Measurements from ENCODE around the gene SRPRA.
"Not testable (repeated sequence)": the region's sequence is repeated elsewhere in the genome, so short reads cannot be mapped to it uniquely, and the experiment has no call there.

The SRPRA gene

GRCh38 chr11:126284829-126285228 lies 16.1 kb upstream of the SRPRA start:
- DNase-seq (ENCODE audit: low read depth in 2 of 2): peak; percentile 81 to 87

- DNase-seq (ENCODE audit: low read depth in 2 of 2): no peak
Observed at GRCh38 chr11:126282736-126283591, 14.3 kb upstream of the SRPRA start, which contains the start of gene TIRAP. TSS of gene TIRAP (plus strand) at chr11:126283093. CDS start at chr11:126290895, 7,802 bp downstream.

- no peak for DNase-seq (ENCODE audit: low read depth in 2 of 2)
Observed at GRCh38 chr11:126282361-126282735, 13.7 kb upstream of the SRPRA start.

- DNase-seq (ENCODE audit: low read depth in 2 of 2): no peak
Observed at GRCh38 chr11:126281666-126282175, 13.0 kb upstream of the SRPRA start.

GRCh38 chr11:126281245-126281644 lies 12.6 kb upstream of the SRPRA start:
- no peak for DNase-seq (ENCODE audit: low read depth in 2 of 2)

GRCh38 chr11:126280595-126280994 lies 11.9 kb upstream of the SRPRA start:
- DNase-seq (ENCODE audit: low read depth in 2 of 2): no peak

GRCh38 chr11:126279191-126279590 lies 10.5 kb upstream of the SRPRA start:
- no peak for DNase-seq (ENCODE audit: low read depth in 2 of 2)

- no peak for DNase-seq (ENCODE audit: low read depth in 2 of 2)
Observed at GRCh38 chr11:126277780-126278179, 9.1 kb upstream of the SRPRA start.

GRCh38 chr11:126277322-126277721 lies 8.6 kb upstream of the SRPRA start:
- DNase-seq (ENCODE audit: low read depth in 2 of 2): no peak

GRCh38 chr11:126268361-126268707 lies 361 bp downstream of the SRPRA start:
- DNase-seq (ENCODE audit: low read depth in 2 of 2): no peak

- DNase-seq (ENCODE audit: low read depth in 2 of 2): no peak
Observed at GRCh38 chr11:126267650-126268049, 1.0 kb downstream of the SRPRA start.

GRCh38 chr11:126265811-126266210 lies 2.9 kb downstream of the SRPRA start:
- no peak for DNase-seq (ENCODE audit: low read depth in 2 of 2)

GRCh38 chr11:126263489-126263888 lies 5.2 kb downstream of the SRPRA start:
- DNase-seq (ENCODE audit: low read depth in 2 of 2): no peak

- no peak for DNase-seq (ENCODE audit: low read depth in 2 of 2)
Observed at GRCh38 chr11:126262216-126262615, 6.5 kb downstream of the SRPRA start.

- DNase-seq (ENCODE audit: low read depth in 2 of 2): no peak
Observed at GRCh38 chr11:126257764-126258163, 10.9 kb downstream of the SRPRA start.

GRCh38 chr11:126257144-126257543 lies 11.6 kb downstream of the SRPRA start:
- DNase-seq (ENCODE audit: low read depth in 2 of 2): no peak

GRCh38 chr11:126256216-126256615 lies 12.5 kb downstream of the SRPRA start:
- no peak for DNase-seq (ENCODE audit: low read depth in 2 of 2)

- not testable (repeated sequence) for DNase-seq (ENCODE audit: low read depth in 2 of 2)
Observed at GRCh38 chr11:126255507-126255906, 13.2 kb downstream of the SRPRA start.

GRCh38 chr11:126254819-126255218 lies 13.9 kb downstream of the SRPRA start:
- DNase-seq (ENCODE audit: low read depth in 2 of 2): no peak

GRCh38 chr11:126253265-126253664 lies 15.4 kb downstream of the SRPRA start:
- DNase-seq (ENCODE audit: low read depth in 2 of 2): no peak

- DNase-seq (ENCODE audit: low read depth in 2 of 2): no peak
Observed at GRCh38 chr11:126246636-126247035, 22.1 kb downstream of the SRPRA start.

- no peak for DNase-seq (ENCODE audit: low read depth in 2 of 2)
Observed at GRCh38 chr11:126233391-126233790, 35.3 kb downstream of the SRPRA start.

GRCh38 chr11:126232683-126233082 lies 36.0 kb downstream of the SRPRA start:
- DNase-seq (ENCODE audit: low read depth in 2 of 2): no peak
